ENCODE data around the gene LDB2. TPM values are rescaled to one million over a fixed set of nuclear protein-coding genes. Genes with fewer than 3 reads are reported as not detected.

LDB2 gene
- total RNA-seq, 4 donors from 2014 or later: 33.7 to 191 (median 43.5) TPM

- no peak for DNase-seq (ENCODE audit: low spot score)
- no peak for TF ChIP-seq CTCF (IDR thresholded peaks at IDR 0.05)
- no peak for ATAC-seq (ENCODE audit: low FRiP score)
These were observed 243.3 kb downstream of the LDB2 start for GRCh38 chr4:16655111-16655510.

GRCh38 chr4:16652732-16653305 lies 245.6 kb downstream of the LDB2 start:
- ATAC-seq (ENCODE audit: low FRiP score): no peak
- TF ChIP-seq CTCF (IDR thresholded peaks at IDR 0.05): no peak
- no peak for DNase-seq (ENCODE audit: low spot score)

GRCh38 chr4:16646459-16646858 lies 252.0 kb downstream of the LDB2 start:
- DNase-seq (ENCODE audit: low spot score) (no peak), ATAC-seq (ENCODE audit: low FRiP score) (no peak)
- no peak for TF ChIP-seq CTCF (IDR thresholded peaks at IDR 0.05)

- no peak for TF ChIP-seq CTCF (IDR thresholded peaks at IDR 0.05)
- ATAC-seq (ENCODE audit: low FRiP score) (no peak), DNase-seq (ENCODE audit: low spot score) (no peak)
These were observed 254.6 kb downstream of the LDB2 start for GRCh38 chr4:16643893-16644292.

- ATAC-seq (ENCODE audit: low FRiP score) (no peak), DNase-seq (ENCODE audit: low spot score) (no peak)
- no peak for TF ChIP-seq CTCF (IDR thresholded peaks at IDR 0.05)
These were observed 255.5 kb downstream of the LDB2 start for GRCh38 chr4:16642897-16643296.

- ATAC-seq (ENCODE audit: low FRiP score) (peak; percentile 93), DNase-seq (ENCODE audit: low spot score) (no peak)
- no peak for TF ChIP-seq CTCF (IDR thresholded peaks at IDR 0.05)
These were observed 256.5 kb downstream of the LDB2 start for GRCh38 chr4:16641971-16642370.

GRCh38 chr4:16636912-16637630 lies 261.4 kb downstream of the LDB2 start:
- no peak for TF ChIP-seq CTCF (IDR thresholded peaks at IDR 0.05)
- DNase-seq (ENCODE audit: low spot score) (no peak), ATAC-seq (ENCODE audit: low FRiP score) (no peak)
